ENCODE data around the gene CIDEB.
A peak's percentile ranks its signal among the peaks of the same experiment; 100 is the strongest.

CIDEB gene

DNA sequence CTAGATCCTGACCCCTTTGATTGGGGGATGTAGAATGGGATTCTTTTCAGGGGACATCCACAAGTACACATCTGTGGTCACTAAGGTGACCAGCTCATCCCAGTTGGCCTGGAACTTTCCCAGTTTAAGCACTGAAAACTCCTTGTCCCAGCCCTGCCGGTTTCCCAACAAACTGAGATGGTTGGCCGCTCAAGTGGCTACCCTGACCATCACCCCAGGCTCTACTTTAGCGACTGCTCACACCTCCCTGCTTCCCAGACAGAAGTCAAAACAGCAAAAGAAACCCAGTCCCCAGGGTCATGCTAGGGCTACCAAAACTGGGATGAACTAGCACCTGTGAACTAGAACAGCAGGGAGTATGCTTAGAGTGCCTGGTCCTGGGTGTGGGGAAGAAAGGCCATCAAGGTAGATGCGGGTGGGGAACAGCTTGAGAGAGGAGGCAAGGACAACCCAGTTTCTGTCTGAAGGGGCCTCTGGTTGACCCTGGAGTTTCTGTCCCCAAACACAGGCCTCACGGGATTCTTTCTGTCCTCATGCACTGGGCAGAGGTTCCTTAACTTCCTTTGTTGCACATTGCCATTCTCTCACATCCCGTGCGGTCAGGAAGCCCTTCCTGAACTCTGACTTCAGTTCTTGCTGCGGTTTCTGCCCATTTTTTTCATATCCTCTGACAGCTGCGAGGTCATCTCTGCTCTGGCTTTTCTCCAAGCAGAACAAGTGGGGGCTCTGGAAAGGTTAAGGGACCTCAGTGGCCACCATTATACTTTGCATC, 5.1 kb upstream of the CIDEB start:
- TF ChIP-seq, protein P1, sequence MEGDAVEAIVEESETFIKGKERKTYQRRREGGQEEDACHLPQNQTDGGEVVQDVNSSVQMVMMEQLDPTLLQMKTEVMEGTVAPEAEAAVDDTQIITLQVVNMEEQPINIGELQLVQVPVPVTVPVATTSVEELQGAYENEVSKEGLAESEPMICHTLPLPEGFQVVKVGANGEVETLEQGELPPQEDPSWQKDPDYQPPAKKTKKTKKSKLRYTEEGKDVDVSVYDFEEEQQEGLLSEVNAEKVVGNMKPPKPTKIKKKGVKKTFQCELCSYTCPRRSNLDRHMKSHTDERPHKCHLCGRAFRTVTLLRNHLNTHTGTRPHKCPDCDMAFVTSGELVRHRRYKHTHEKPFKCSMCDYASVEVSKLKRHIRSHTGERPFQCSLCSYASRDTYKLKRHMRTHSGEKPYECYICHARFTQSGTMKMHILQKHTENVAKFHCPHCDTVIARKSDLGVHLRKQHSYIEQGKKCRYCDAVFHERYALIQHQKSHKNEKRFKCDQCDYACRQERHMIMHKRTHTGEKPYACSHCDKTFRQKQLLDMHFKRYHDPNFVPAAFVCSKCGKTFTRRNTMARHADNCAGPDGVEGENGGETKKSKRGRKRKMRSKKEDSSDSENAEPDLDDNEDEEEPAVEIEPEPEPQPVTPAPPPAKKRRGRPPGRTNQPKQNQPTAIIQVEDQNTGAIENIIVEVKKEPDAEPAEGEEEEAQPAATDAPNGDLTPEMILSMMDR (IDR thresholded peaks at IDR 0.05; ENCODE audit: control insufficient read depth, extremely low read depth, insufficient read depth): no peak
- DNase-seq (ENCODE audit: low read depth): no peak
- H3K4me3 ChIP-seq (ENCODE audit: low read depth, low read length): no peak overlapping the region

DNA sequence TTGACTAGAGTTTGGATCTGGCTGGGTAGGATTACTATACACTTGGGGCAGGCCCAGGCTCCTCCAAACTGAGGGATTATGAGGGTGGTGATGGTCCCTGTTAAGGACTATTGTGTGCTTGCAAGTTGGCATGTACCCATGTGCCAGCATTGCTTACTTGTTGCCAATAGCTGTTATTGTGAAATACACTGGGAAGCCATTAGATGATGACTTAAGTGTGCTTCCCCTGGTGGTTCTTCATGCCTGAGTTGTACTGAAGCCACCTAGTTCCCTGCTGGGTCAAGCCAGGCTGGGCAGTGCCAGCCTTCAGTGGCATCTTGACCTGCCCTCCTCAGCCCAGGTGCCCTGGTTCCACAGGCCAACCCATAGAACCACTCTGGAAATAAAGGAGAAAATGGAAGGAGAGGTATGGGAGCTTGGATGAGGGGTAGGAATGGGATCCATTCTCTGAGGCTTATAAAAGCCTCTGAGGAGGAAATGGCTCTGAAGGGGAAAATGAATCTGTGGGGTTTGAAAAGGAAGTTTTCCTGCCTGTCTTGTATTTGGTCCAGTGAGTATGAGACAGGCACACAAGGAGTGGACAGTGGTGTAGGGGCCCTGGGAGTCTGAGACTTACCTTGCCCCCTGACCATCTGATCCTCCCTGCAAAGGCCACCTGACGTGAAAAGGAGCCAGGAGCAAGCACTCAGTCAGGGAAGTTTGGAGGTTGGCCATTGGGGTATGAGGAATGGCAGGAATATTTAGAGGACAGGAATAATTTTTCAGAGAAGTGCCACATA, 4.2 kb upstream of the CIDEB start:
- H3K4me3 ChIP-seq (ENCODE audit: low read depth, low read length): no peak overlapping the region
- DNase-seq (ENCODE audit: low read depth): no peak
- TF ChIP-seq, protein P1 (IDR thresholded peaks at IDR 0.05; ENCODE audit: control insufficient read depth, extremely low read depth, insufficient read depth): no peak

DNA sequence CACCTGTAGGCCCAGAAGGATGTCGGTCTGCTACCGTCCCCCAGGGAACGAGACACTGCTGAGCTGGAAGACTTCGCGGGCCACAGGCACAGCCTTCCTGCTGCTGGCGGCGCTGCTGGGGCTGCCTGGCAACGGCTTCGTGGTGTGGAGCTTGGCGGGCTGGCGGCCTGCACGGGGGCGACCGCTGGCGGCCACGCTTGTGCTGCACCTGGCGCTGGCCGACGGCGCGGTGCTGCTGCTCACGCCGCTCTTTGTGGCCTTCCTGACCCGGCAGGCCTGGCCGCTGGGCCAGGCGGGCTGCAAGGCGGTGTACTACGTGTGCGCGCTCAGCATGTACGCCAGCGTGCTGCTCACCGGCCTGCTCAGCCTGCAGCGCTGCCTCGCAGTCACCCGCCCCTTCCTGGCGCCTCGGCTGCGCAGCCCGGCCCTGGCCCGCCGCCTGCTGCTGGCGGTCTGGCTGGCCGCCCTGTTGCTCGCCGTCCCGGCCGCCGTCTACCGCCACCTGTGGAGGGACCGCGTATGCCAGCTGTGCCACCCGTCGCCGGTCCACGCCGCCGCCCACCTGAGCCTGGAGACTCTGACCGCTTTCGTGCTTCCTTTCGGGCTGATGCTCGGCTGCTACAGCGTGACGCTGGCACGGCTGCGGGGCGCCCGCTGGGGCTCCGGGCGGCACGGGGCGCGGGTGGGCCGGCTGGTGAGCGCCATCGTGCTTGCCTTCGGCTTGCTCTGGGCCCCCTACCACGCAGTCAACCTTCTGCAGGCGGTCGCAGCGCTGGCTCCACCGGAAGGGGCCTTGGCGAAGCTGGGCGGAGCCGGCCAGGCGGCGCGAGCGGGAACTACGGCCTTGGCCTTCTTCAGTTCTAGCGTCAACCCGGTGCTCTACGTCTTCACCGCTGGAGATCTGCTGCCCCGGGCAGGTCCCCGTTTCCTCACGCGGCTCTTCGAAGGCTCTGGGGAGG, 3.1 kb upstream of the CIDEB start, which contains the start of gene LTB4R:
Gene LTB4R (plus strand): TSS at position 857 of the 959 bp plus-strand sequence. CDS start 4,150 bp downstream, outside the sequence.
- peak within 1 kb of the TSS; percentile 44 for H3K4me3 ChIP-seq (ENCODE audit: low read depth, low read length)
- peak; percentile 71 for DNase-seq (ENCODE audit: low read depth)
- TF ChIP-seq, protein P1 (IDR thresholded peaks at IDR 0.05; ENCODE audit: control insufficient read depth, extremely low read depth, insufficient read depth): peak; percentile 67

DNA sequence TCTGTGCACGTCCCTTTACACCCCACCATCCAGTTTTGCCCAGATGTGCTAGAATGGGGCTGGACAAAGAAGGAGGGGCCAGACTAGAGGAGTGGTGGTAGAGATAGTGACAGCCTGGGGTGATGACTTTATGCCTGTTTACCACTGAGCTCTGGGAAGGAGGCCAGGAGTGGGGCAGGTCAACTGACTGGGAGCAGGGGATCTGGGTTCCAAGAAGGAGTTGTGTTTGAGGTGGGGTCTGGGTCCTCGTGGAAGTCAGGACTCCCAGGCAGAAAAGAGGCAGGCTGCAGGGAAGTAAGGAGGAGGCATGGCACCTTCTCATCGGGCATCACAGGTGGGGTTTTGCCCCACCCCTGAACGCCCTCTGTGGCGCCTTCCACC, 2.5 kb upstream of the CIDEB start:
- H3K4me3 ChIP-seq (ENCODE audit: low read depth, low read length): peak overlapping the region; percentile 44
- TF ChIP-seq, protein P1 (IDR thresholded peaks at IDR 0.05; ENCODE audit: control insufficient read depth, extremely low read depth, insufficient read depth): no peak
- DNase-seq (ENCODE audit: low read depth): no peak

DNA sequence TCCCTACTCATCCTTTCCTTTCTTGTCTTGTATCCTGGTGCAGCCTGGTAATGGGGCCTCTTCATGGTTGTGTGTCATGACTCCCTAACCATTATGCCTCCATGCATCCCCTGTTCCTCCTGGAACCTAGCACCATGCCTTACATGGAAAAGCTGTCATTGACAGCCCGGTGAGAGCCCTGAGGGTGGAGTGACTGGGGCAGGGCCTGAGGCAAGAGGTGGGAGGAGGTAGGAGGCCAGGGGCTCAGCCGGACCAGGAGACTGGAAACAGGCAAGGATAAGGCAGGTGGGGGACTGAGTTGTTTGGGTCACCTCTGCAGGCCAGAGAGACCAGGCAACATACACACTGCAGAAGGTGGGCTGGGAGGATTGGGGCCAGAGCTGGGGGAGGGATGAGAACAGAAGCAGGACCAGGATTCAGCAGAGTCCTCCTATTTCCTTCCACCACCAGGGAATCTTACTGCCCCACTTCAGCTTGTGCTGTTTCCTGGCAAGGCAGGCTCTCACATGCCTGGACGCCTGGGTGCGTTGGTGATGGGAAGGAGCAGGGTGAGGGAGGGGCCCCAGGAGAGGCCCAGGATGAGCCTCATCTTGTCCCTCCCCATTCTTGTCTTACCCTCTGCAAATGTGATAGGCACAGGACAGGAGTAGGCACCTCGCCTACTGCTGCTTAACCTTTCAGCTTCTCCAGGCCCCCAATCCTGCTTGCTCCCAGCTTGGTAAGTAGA, 1.9 kb upstream of the CIDEB start, which contains the start of gene LTB4R2:
Gene LTB4R2 (plus strand): TSS at position 603 of the 727 bp plus-strand sequence. CDS start 525 bp downstream, outside the sequence.
- TF ChIP-seq, protein P1 (IDR thresholded peaks at IDR 0.05; ENCODE audit: control insufficient read depth, extremely low read depth, insufficient read depth): no peak
- peak within 1 kb of the TSS; percentile 44 for H3K4me3 ChIP-seq (ENCODE audit: low read depth, low read length)
- no peak for DNase-seq (ENCODE audit: low read depth)

All from LNCaP clone FGC (cell line).